ENCODE results near the gene MYO9B.

DNA sequence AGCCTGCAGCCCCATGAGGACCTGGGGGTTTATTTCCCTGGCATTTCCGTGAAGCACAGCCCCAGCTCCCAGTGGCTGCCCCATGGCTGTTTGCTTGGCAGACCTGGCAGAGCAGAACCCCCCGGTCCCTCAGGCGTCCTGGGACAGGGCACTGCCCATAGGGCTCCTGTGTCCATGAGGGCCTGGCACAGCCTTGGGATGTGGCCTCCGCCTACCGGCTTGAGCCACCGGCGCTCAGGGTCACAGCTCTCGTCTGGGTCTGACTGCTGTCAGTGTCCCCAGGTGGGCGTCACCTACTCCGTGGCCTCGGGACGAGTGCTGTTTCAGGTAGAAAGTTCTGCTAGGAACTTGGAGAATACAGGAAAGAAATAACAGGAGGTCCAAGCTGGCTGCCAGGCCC lies 52.8 kb downstream of the MYO9B start:
- TF ChIP-seq POLR2AphosphoS5 (IDR thresholded peaks at IDR 0.05; ENCODE audit: low read depth, low read length), result no peak
- no peak for TF ChIP-seq CTCF (IDR thresholded peaks at IDR 0.05)
- TF ChIP-seq SIN3A (IDR thresholded peaks at IDR 0.05; ENCODE audit: borderline replicate concordance, insufficient read depth, low read depth, low read length), result no peak

All from Panc1 (cell line).